ENCODE measurements around the gene EMC9.

The EMC9 gene

DNA sequence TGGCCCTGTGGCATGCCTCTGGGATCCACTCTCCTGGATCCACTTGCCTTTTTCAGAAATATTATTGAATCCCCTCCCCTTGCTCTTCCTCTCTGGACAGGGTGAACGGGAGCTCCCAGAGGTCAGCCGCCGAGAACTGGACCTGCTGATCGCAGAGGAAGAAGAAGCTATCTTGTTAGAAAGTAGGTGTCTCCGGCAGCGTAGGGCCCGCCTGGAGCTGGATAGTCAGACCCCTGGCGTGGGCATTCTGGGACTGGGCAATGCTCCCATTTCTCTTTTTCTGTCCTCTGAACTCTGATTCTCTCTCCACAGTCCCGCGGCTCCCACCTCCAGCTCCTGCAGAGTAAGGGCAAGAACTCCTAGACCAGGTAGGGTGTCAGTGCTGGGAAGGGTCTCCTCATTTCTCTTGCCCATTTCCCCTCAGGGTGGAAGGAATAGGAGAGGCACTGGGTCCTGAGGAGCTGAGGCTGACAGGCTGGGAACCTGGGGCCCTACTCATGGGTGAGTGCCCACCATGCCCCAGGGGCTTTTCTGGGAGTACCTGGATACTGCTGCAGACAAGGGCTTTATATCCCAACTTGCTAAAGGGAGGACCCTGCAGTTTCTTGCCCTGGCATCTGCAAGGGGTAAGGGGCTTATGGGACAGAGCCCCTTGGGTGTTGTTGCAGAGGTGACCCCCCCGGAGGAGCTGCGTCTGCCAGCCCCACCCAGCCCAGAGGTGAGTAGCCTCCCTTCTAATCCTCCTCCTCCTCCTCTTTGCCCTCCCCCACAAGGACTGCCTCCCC is 35.8 kb upstream of the EMC9 start:
- no peak for DNase-seq

DNA sequence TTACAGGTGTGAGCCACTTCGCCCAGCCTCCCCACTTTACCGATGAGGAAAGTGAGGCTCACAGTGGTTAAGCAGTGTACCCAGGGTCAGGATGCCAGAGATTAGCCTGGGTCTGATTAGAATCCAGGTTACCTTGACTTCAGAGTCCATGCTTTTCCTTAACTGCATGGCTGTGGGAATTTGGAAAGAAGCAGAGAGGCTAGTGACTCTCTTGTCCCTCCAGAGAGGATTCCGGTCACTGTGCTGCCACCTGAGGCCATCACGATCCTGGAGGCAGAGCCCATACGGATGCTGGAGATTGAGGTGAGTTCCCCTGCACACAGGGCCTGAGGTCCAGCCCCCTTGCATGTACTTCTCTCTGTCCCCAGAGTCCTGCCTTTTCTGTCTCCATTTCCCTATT is 35.2 kb upstream of the EMC9 start:
- no peak for DNase-seq

DNA sequence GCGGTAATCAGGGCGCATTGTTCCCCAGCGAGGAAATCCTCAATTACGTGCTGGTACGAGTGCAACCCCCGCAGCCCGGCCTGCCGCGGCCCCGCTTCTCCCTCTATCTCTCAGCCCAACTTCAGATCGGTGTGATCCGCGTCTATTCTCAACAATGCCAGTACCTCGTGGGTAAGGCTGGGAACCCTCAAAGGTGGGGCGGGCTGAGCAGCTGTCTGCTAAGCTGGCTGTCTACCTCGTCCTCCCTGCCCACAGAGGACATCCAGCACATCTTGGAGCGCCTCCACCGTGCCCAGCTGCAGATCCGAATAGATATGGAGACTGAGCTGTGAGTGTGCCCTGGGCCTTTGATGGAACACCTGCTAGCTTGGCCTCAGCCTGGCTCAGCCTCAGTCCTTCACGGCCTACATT is 31.5 kb upstream of the EMC9 start:
- DNase-seq = no peak

DNA sequence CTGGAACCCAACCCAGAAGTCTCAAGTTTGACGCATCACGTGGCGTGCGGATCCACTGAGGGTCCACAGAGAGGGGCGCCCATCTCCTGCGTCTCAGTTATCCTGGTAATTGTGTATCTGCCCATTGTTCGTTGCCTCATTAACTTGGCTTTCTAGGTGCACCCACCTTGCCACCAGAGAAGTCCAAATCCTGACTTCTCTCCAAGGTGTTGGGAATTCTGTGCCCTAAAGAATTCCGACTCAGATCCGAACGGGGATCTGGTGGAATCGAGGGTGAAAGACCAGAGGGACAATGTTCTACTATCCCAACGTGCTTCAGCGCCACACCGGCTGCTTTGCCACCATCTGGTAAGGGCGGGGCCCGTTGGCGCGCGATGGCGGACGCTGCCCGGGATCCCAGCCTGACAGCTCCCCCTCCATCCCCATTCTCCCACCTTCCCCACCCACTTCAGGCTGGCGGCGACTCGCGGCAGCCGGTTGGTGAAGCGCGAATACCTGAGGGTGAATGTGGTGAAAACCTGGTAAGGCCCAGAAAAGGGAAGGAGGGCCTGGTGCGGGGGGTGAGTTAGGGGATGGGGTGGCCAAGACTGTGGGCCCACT is 31.0 kb upstream of the EMC9 start:
- no peak for DNase-seq

DNA sequence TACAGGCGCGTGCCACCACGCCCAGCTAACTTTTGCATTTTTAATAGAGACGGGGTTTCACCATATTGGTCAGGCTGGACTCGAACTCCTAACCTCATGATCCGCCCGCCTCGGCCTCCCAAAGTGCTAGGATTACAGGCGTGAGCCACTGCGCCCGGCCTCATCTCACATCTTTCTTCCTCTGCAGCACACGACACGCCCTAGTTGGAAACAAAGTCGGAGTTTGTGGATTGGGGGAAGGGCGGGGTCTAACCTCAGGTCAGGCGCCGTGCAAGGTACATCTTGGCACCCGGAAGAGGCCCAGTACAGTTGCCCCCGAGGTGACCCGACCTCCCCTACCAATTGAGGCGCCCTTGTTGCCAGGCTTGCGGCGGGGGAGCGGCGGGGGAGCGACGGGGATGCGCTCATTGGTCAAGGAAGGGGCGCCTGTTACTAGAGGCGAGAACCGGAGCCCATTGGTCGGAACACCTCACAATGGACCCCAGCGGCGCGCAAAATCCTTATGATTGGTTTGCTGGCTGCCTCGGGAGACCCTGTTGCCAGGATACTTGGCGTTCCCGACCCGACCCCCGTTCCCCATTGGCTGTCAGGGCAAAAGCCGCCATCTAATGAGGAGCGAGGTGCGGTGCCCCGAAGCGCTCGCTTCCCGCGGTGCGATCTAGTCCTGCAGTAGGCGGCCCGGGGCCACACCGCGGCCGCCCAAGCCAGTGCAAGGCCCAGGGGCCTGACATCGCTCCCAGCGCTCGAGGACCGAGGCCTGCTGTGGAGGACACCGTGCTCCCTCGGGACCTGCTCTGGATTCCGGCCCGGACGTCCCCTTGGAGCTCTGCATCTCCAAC is 30.2 kb upstream of the EMC9 start, which contains the start of gene REC8:
Gene REC8 (plus strand): TSS at position 659 of the 839 bp plus-strand sequence. CDS start 473 bp downstream, outside the sequence.
- DNase-seq = peak; percentile 74

DNA sequence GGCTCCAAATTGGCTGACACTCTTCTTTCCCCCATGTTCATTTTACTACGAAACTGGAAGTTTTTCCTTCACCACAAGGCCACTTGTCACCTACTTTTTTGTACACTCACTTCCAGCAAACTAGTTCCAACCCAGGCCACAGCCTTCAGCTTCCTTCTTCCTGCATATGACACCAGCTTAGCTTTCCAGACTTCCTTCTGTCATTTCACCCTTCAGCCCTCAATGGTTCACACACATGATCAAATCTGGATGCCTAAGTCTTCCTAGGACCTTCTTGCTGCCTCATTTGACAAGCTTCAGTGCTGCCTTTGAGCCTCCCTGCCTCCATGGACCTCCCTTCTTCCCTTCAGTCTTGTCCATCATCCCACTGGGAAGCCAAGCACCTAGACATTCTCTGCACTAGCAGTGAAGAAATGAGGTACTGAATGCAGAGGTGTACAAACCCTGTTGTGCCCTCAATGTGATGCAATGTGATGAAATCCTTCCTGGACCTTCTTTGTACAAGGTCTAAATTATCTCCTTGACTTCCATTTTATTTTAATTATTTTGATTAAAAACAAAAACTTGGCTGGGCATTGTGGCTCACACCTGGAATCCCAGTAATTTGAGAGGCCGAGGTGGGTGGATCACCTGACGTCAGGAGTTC is 26.2 kb upstream of the EMC9 start:
- no peak for DNase-seq

DNA sequence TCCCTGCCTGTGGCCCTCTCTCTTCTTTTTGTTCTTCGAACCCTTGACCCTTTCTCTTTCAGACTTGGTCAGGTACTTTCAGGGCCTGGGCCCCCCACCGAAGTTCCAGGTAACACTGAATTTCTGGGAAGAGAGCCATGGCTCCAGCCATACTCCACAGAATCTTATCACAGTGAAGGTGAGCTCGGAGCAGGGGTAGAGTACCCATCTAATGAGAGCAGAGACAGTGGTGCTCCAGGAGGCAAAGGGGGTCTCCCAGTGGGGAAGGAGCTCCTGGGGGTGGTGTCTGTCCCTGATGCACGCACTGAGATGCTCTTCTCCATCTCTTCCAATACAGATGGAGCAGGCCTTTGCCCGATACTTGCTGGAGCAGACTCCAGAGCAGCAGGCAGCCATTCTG is 24.4 kb upstream of the EMC9 start:
- DNase-seq = no peak

DNA sequence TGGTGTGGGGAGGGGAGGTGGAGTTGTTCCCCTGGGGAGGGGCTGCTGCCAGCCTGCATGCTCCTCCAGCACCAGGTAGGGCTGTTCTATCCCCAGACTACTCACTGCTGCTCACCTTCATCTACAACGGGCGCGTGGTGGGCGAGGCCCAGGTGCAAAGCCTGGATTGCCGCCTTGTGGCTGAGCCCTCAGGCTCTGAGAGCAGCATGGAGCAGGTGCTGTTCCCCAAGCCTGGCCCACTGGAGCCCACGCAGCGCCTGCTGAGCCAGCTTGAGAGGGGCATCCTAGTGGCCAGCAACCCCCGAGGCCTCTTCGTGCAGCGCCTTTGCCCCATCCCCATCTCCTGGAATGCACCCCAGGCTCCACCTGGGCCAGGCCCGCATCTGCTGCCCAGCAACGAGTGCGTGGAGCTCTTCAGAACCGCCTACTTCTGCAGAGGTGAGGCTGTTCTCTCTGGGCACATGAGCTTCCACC is 23.2 kb upstream of the EMC9 start:
- no peak for DNase-seq

DNA sequence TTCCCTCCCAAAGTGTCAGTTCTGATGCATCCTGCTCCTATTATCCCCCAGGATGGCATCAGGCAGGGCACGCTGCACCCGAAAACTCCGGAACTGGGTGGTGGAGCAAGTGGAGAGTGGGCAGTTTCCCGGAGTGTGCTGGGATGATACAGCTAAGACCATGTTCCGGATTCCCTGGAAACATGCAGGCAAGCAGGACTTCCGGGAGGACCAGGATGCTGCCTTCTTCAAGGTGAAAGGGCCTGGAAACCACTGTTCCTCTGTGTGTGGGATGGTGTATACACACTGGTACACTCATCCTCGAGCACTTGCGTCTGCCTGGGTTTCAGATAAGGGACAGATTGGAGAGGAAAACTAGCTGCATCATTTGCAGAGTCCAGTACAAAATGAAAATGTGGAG is 20.7 kb upstream of the EMC9 start:
- DNase-seq = no peak

DNA sequence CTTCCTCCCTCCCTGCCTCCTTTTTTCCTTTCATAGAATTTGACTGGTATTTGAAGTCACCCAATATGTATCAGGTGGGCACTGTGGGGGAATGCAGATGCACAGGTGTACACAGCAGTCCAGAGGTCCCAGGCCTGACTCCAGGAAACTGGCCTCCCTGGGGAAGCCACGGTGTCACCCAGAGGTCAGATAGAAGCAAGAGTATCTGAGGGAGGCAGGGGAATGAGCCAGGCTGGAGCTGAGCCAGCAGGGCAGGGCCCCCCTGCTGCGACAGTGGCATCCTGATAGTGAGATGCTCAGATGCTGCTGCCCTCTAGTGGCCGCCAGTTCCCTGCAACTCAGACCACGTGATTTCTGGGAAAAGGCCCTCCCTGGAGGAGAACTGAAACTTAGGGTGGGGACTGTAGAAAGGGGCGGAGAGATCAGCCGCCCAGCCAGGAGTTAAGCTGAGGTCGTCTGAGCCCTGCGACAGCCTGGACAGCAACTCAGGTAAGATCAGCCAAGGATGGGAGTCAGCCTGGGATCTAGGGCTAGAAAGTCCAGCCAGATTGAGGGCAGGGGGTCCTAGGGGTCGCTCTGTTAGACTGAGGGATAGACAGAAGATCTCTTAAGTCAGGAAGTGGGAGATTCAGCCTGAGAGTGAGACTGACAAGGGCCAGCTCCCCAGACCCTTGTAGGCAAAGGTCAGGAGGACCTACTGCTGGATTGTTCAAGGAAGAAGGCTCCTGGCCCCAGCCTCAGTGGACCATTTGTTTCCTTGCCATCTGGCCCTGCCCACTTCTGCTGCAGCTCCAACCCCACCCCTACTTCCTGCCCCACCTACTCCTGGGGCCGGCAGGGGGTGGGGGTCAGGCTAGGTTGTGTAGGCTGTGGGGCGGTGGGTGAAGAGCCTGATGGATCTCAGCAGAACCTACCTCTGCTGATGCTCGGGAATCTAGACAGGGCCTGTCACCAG is 19.7 kb upstream of the EMC9 start, which contains the start of gene IRF9:
Gene IRF9 (plus strand): TSS at position 416 of the 955 bp plus-strand sequence. CDS start 880 bp downstream, outside the sequence.
- DNase-seq = peak; percentile 98

DNA sequence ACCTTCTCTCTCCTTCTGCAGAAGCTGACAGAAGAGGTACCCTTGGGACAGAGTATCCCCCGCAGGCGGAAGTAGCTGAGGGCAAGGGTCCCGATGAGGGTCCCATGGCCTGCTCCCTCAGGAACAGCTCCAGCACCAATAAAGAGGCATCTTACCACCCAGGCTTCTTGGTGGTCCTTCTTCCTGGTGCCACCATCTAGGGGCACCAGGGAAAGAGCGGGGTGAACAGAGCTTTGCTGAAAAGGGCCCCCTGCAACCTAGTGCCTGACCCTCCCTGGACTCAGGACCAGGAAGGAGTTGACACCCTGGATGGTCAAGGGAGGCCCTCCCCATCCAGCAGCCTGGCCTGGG is 19.1 kb upstream of the EMC9 start:
- DNase-seq = no peak

DNA sequence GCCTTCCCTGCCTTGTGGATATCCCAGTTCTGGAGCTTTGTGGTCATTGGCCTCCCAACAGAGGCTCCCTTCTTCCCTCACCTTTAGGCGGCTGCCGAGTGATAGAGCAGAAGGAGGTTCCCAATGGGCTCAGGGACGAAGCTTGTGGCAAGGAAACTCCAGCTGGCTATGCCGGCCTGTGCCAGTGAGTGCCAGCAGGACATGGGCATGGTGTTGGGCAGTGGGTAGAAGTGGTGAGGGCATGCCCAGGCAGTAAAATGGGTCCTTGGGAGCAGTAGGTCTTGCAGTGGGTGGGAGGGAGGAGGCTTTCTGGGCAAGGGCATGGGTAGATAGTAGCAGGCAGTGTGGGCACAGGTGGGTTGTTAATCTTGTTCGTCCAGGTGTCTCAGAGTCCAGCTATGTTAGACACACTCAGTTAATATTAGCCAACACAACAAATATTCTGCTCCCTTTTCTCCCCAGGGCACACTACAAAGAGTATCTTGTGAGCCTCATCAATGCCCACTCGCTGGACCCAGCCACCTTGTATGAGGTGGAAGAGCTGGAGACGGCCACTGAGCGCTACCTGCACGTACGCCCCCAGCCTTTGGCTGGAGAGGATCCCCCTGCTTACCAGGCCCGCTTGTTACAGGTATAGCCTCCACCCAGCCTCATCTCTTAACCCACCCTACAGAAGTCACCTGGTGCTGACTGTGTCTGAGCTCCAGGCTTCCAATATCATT is 18.5 kb upstream of the EMC9 start:
- DNase-seq = no peak

DNA sequence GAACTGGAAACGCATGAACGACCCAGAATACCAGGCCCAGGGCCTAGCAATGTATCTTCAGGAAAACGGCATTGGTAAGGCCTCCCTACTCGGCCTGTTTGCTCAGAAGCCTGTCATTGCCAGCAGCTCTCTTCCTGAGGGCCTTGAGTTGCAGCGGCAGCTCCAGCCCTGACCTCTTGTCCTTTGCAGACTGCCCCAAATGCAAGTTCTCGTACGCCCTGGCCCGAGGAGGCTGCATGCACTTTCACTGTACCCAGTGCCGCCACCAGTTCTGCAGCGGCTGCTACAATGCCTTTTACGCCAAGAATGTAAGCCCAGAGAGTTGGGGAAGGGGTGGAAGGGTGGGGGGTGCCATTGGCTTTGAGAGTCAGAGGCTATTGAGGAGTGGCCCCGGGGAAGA is 15.9 kb upstream of the EMC9 start:
- DNase-seq = no peak

DNA sequence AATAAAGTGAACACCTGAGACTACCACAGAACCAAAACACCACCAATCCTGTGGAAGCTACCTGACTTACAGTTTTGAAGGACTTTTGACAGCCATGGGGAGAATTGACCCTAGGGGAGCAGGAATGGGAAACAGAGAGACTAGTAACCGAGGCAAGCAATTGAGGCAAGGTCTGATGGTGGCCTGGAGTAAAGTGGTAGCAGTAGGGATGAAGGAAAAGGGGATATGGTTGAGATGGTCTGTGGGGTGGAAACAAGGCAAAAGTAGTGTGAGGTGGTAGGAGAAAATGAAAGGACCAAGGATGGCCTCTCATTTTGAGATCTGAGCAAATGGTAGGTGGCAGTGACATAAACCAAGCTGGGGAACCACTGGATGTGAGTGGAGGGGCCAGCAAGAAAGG is 15.4 kb upstream of the EMC9 start:
- DNase-seq = no peak

DNA sequence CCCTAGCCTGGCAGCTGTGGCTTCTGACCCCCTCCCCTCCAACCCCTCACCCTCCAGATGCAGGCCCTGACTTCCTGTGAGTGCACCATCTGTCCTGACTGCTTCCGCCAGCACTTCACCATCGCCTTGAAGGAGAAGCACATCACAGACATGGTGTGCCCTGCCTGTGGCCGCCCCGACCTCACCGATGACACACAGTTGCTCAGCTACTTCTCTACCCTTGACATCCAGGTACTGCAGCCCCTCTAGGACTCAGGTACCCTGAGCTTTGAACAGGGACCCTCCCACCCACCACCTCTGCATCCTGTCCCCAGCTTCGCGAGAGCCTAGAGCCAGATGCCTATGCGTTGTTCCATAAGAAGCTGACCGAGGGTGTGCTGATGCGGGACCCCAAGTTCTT is 13.7 kb upstream of the EMC9 start:
- no peak for DNase-seq

DNA sequence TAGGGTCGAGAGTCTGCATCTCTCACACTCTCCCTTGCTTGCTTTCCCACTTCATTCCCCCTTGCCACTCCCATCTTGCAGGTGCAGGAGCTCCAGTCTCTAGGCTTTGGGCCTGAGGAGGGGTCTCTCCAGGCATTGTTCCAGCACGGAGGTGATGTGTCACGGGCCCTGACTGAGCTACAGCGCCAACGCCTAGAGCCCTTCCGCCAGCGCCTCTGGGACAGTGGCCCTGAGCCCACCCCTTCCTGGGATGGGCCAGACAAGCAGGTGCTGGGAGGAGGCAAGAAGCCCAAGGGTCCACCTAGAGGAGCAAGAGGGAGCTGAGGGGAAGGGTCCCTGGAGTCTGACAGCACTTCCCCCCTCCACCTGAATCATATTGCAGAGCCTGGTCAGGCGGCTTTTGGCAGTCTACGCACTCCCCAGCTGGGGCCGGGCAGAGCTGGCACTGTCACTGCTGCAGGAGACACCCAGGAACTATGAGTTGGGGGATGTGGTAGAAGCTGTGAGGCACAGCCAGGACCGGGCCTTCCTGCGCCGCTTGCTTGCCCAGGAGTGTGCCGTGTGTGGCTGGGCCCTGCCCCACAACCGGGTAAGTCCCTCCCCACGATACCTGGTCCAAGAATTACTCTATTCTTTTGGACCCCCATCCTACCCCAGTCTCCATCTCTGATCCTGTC is 10.2 kb upstream of the EMC9 start:
- no peak for DNase-seq

DNA sequence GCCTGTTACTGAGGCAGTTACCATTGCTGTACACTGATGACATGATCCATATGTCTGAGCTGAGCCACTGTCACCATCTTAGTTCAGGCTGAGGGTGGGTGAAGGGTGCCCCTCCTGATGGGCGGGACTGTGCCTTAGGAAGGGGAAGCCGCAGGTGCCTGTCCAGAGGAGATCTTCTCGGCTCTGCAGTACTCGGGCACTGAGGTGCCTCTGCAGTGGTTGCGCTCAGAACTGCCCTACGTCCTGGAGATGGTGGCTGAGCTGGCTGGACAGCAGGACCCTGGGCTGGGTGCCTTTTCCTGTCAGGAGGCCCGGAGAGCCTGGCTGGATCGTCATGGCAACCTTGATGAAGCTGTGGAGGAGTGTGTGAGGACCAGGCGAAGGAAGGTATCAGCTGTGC is 9.6 kb upstream of the EMC9 start:
- DNase-seq = no peak

DNA sequence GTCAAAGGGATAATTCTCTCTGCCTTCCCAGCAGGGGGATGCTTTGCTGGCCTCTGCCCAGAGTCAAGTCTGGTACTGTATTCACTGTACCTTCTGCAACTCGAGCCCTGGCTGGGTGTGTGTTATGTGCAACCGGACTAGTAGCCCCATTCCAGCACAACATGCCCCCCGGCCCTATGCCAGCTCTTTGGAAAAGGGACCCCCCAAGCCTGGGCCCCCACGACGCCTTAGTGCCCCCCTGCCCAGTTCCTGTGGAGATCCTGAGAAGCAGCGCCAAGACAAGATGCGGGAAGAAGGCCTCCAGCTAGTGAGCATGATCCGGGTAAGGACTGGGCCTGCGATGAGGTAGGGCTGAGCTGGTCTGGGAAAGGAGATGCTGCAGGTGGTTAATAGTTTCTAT is 9.2 kb upstream of the EMC9 start:
- DNase-seq = no peak

DNA sequence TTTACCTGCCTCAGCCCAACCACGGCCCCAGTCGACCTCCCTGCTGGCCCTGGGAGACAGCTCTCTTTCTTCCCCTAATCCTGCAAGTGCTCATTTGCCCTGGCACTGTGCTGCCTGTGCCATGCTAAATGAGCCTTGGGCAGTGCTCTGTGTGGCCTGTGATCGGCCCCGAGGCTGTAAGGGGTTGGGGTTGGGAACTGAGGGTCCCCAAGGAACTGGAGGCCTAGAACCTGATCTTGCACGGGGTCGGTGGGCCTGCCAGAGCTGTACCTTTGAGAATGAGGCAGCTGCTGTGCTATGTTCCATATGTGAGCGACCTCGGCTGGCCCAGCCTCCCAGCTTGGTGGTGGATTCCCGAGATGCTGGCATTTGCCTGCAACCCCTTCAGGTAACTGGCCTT is 8.7 kb upstream of the EMC9 start:
- DNase-seq = no peak

DNA sequence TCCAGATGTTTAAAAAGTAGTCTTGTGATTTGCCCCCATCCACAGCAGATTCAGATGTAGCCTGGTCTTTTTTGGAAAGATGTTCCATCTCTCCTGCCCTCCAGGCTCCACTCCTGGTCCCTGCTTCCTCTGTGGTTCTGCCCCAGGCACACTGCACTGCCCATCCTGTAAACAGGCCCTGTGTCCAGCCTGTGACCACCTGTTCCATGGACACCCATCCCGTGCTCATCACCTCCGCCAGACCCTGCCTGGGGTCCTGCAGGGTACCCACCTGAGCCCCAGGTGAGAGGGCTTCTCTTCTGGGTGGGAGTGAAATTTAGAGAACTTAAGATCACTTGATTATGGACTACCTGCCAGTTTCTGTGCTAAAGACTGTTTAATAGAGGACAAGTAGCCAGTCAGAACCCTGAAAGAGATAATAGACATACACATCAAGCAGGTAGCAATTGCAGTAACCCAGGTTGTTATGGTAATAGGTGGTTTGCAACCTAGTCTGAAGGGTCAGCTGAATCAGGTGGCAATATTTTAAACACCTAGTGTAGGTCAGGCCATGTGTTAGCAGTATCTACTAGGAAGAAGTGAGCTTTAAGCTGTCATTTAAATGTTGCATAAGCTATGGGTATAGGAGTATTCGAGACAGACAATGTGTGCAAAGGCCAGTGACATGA is 8.0 kb upstream of the EMC9 start:
- no peak for DNase-seq
